IMR-90 (cell line): ENCODE results near the gene PHPT1. TPM values are rescaled to one million over a fixed set of nuclear protein-coding genes. Genes with fewer than 3 reads are reported as not detected.

ENCODE experiments used
- ATAC-seq: fragments of 200-7000 bp; cut with Tn5 transposase; 2 replicates; pipeline ENCODE4 v1.9.1; 2020; ENCODE audit warnings: low read depth, mild to moderate bottlenecking, moderate library complexity
- BruUV-seq: library from RNA; stranded (reverse); fragments of 400-500 nt; replicated peaks from 2 replicates; lab custom pipeline; 2021; lab: Mats Ljungman, UMichigan
- CTCF ChIA-PET: fragments of 300-600 bp; formaldehyde crosslinking; extraction: SDS; loops from one replicate; lab custom pipeline; 2021; ENCODE audit warnings: antibody characterized with exemption; lab: Yijun Ruan, JAX
- POLR2A ChIA-PET: fragments of 300-600 bp; sonication (Branson Sonifier 250); formaldehyde crosslinking; loops from one replicate; lab custom pipeline; 2022; ENCODE audit warnings: antibody characterized with exemption; ENCODE audit not compliant: unreplicated experiment; lab: Charles Lee
- DNase-seq: peaks from one replicate; pipeline ENCODE4 v3.0.0; 2013
- H2AFZ ChIP-seq: replicated peaks from 2 replicates; pipeline ENCODE3; 2013; ENCODE audit warnings: low read length, mild to moderate bottlenecking; ENCODE audit not compliant: poor library complexity
- H2AK5ac ChIP-seq: 2 replicates; pipeline ENCODE4 v1.6.1; 2013; ENCODE audit warnings: low read depth, low read length, inconsistent platforms
- H2AK9ac ChIP-seq: replicated peaks from 2 replicates; pipeline ENCODE3; 2013; ENCODE audit warnings: mild to moderate bottlenecking, low read depth, low read length, moderate library complexity; ENCODE audit not compliant: poor library complexity
- H2BK120ac ChIP-seq: 2 replicates; pipeline ENCODE4 v1.6.1; 2013; ENCODE audit warnings: low read depth, low read length, inconsistent platforms
- H2BK15ac ChIP-seq: 3 replicates; pipeline ENCODE4 v1.6.1; 2013; ENCODE audit warnings: low read depth, low read length, inconsistent platforms
- H2BK20ac ChIP-seq: 2 replicates; pipeline ENCODE4 v1.6.1; 2013; ENCODE audit warnings: low read depth, mild to moderate bottlenecking, inconsistent platforms, low read length, moderate library complexity
- H2BK5ac ChIP-seq: 2 replicates; pipeline ENCODE4 v1.6.1; 2013; ENCODE audit warnings: mild to moderate bottlenecking, low read depth, low read length, inconsistent platforms; ENCODE audit not compliant: poor library complexity, severe bottlenecking
- H3K14ac ChIP-seq: replicated peaks from 2 replicates; pipeline ENCODE4 v1.6.1; 2013; ENCODE audit warnings: low read depth, low read length, inconsistent platforms
- H3K18ac ChIP-seq: 2 replicates; pipeline ENCODE4 v1.6.1; 2013; ENCODE audit warnings: low read depth, low read length, control low read depth
- H3K23ac ChIP-seq: 2 replicates; pipeline ENCODE4 v1.6.1; 2013; ENCODE audit warnings: low read depth, low read length, inconsistent platforms
- H3K27ac ChIP-seq: 2 replicates; pipeline ENCODE4 v1.5.1; 2013; ENCODE audit warnings: mild to moderate bottlenecking, control low read depth, low read length; ENCODE audit not compliant: insufficient read depth
- H3K27me3 ChIP-seq: 2 replicates; pipeline ENCODE4 v1.6.1; 2013; ENCODE audit warnings: low read length; ENCODE audit not compliant: control insufficient read depth, insufficient read depth
- H3K36me3 ChIP-seq: 2 replicates; pipeline ENCODE4 v1.6.1; 2013; ENCODE audit warnings: low read length, mixed read lengths; ENCODE audit not compliant: control insufficient read depth, insufficient read depth
- H3K4ac ChIP-seq: 2 replicates; pipeline ENCODE4 v1.6.1; 2013; ENCODE audit warnings: low read depth, low read length, inconsistent platforms
- H3K4me1 ChIP-seq: 2 replicates; pipeline ENCODE4 v1.6.1; 2013; ENCODE audit warnings: low read length, mixed read lengths; ENCODE audit not compliant: control insufficient read depth, insufficient read depth
- H3K4me2 ChIP-seq: 2 replicates; pipeline ENCODE4 v1.6.1; 2013; ENCODE audit warnings: low read depth, mild to moderate bottlenecking, control low read depth, low read length, moderate library complexity
- H3K4me3 ChIP-seq: 2 replicates; pipeline ENCODE4 v1.5.1; 2013; ENCODE audit warnings: low read depth, mild to moderate bottlenecking, control low read depth, low read length, moderate library complexity; ENCODE audit not compliant: insufficient read depth
- H3K56ac ChIP-seq: 2 replicates; pipeline ENCODE4 v1.6.1; 2013; ENCODE audit warnings: low read length, inconsistent platforms; ENCODE audit not compliant: insufficient read depth; ENCODE audit errors: extremely low read depth
- H3K79me1 ChIP-seq, 2 experiments: 2 replicates each; pipeline ENCODE4 v1.6.1; 2013; ENCODE audit warnings: low read length in 2 of 2, inconsistent platforms in 1 of 2, low read depth in 1 of 2
- H3K9ac ChIP-seq: 2 replicates; pipeline ENCODE4 v1.6.1; 2013; ENCODE audit warnings: low read depth, low read length, control low read depth
- H3K9me1 ChIP-seq: 2 replicates; pipeline ENCODE4 v1.6.1; 2013; ENCODE audit warnings: low read length, inconsistent platforms; ENCODE audit not compliant: insufficient read depth
- H3K9me3 ChIP-seq: 2 replicates; pipeline ENCODE4 v1.6.1; 2013; ENCODE audit warnings: low read length; ENCODE audit not compliant: control insufficient read depth, insufficient read depth
- H4K20me1 ChIP-seq: 2 replicates; pipeline ENCODE4 v1.6.1; 2013; ENCODE audit warnings: low read length, inconsistent platforms; ENCODE audit not compliant: insufficient read depth
- H4K5ac ChIP-seq: 2 replicates; pipeline ENCODE4 v1.6.1; 2013; ENCODE audit warnings: mild to moderate bottlenecking, low read depth, low read length, control low read depth
- H4K8ac ChIP-seq, 2 experiments: 2 replicates each; pipeline ENCODE4 v1.6.1; 2013; ENCODE audit warnings: low read depth in 2 of 2, low read length in 2 of 2, control low read depth in 1 of 2, inconsistent platforms in 1 of 2
- H4K91ac ChIP-seq: 2 replicates; pipeline ENCODE4 v1.6.1; 2013; ENCODE audit warnings: low read depth, low read length, inconsistent platforms; ENCODE audit not compliant: insufficient read depth
- BHLHE40 ChIP-seq: fragments of 150-350 bp; IDR thresholded peaks from 2 replicates; pipeline ENCODE4 v1.6.1; 2016; ENCODE audit warnings: mild to moderate bottlenecking, low read depth, low read length
- CEBPB ChIP-seq: IDR thresholded peaks from 2 replicates; pipeline ENCODE4 v1.6.1; 2012; ENCODE audit warnings: low read depth, low read length, improper control_type of control experiment
- MAFK ChIP-seq: IDR thresholded peaks from 2 replicates; pipeline ENCODE4 v1.6.1; 2012; ENCODE audit warnings: low read depth, low read length, improper control_type of control experiment
- MAZ ChIP-seq: IDR thresholded peaks from 2 replicates; pipeline ENCODE4 v1.6.1; 2012; ENCODE audit warnings: low read depth, mild to moderate bottlenecking, low read length, improper control_type of control experiment, moderate library complexity, borderline replicate concordance
- MXI1 ChIP-seq: IDR thresholded peaks from 2 replicates; pipeline ENCODE4 v1.6.1; 2012; ENCODE audit warnings: low read depth, mild to moderate bottlenecking, low read length, moderate library complexity, borderline replicate concordance
- NFE2L2 ChIP-seq: fragments of 150-350 bp; IDR thresholded peaks from 2 replicates; pipeline ENCODE4 v1.6.1; 2016; ENCODE audit warnings: low read depth, mild to moderate bottlenecking, low read length
- POLR2A ChIP-seq: IDR thresholded peaks from 2 replicates; pipeline ENCODE4 v1.6.1; 2012; ENCODE audit warnings: mild to moderate bottlenecking, low read depth, low read length
- RFX5 ChIP-seq: IDR thresholded peaks from 2 replicates; pipeline ENCODE4 v1.8.0; 2012; ENCODE audit warnings: low read depth, mild to moderate bottlenecking, low read length, moderate library complexity
- SMC3 ChIP-seq: fragments of 150-350 bp; IDR thresholded peaks from 2 replicates; pipeline ENCODE4 v1.6.1; 2016; ENCODE audit warnings: low read depth, mild to moderate bottlenecking, antibody characterized with exemption, low read length, moderate library complexity
- WGBS, 2 experiments: methylation state at CpG; one replicate each; pipeline versions ENCODE4 v1.1.5 to v1.1.7; 2013; ENCODE audit warnings: missing lambda C conversion rate in 2 of 2; ENCODE audit not compliant: insufficient read length in 1 of 2; ENCODE audit errors: extremely low coverage in 2 of 2; 5-methylcytosine and 5-hydroxymethylcytosine counted together
- dilution Hi-C: fragments of 300-500 bp; cut with HindIII; formaldehyde crosslinking; loops from one replicate; pipeline ENCODE4 v1.14.3; 2018; ENCODE audit warnings: low sequenced_read_pairs; ENCODE audit not compliant: unreplicated experiment
- in situ Hi-C: fragments of 300-500 bp; cut with MboI; formaldehyde crosslinking; loops from 3 replicates; pipeline ENCODE4 v1.14.3; 2019; ENCODE audit warnings: low sequenced_read_pairs, inconsistent platforms, mixed read lengths
- intact Hi-C: fragments of 100-400 bp; cut with micrococcal nuclease; formaldehyde crosslinking; loops from 2 replicates; pipeline ENCODE4 v1.10.0; 2022
- polyA plus RNA-seq, 3 experiments: library from polyadenylated mRNA; depleted of rRNA; stranded (reverse); fragments of >200 nt; gene quantifications; 2 replicates each; pipeline ENCODE4 v1.2.3, GENCODE V29; 2012; ENCODE audit warnings: low replicate concordance in 1 of 3
- total RNA-seq: library from RNA; depleted of rRNA; stranded (reverse); fragments of >200 nt; gene quantifications from 2 replicates; pipeline ENCODE4 v1.2.3, GENCODE V29; 2012
- TF ChIP-seq, protein P1 (sequence below): fragments of 150-350 bp; IDR thresholded peaks from 2 replicates; pipeline ENCODE4 v1.6.1; 2016; ENCODE audit warnings: low read depth, mild to moderate bottlenecking, low read length, moderate library complexity, borderline replicate concordance
- TF ChIP-seq, protein P2 (sequence below): conservative IDR thresholded peaks from 2 replicates; pipeline ENCODE4 v1.5.1; 2012; ENCODE audit warnings: mild to moderate bottlenecking, low read depth, low read length, improper control_type of control experiment
- TF ChIP-seq, protein P3 (sequence below): fragments of 150-350 bp; IDR thresholded peaks from 2 replicates; pipeline ENCODE4 v1.6.1; 2017; ENCODE audit warnings: mild to moderate bottlenecking, antibody characterized with exemption, low read length, low read depth

PHPT1 gene
- total and polyA plus RNA-seq, 2 of the 4 experiments (the other 2 are of a cell fraction) = 79.8 to 214 TPM

DNA sequence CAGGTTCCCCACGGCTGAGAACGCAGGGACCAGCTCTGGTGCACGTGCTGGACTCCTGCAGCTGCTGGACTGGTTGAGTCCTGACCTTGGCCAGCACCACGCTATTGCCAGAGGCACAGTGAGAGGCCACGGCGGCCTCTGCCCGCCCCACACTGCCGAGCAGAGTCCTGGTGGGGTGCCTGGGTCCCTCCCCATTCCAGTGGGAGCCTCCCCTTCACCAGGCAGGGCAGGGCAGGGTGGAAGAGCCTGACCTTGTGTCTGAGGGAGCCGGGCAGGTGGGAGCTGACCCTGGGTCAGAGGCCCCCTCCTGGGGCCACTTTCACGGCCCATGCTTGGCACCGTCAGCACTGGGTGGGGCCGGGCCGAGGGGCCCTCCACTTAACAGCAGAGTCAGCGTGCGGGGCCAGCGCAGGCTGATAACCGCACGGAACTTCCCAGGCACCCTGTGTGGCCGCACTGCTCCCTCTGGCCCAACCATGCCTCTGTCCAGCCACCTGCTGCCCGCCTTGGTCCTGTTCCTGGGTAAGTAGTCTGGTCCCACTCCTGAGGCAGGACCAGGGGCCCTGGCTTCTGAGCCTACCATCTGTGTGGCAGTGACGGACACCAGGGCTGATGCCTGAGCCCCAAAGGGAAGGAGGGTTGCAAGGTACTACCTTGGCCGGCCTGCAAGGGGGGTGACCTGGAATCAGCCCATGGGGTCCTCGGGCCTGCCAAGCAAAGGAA lies 2.9 kb downstream of the PHPT1 start, which contains the start of gene MAMDC4:
Gene MAMDC4, plus strand, starts transcription at position 406 of the 723 bp plus-strand sequence. Its CDS starts 71 bp downstream, at position 477.
- no peak within 1 kb of the TSS for H3K4me2 ChIP-seq
- no peak within 1 kb of the TSS for H2BK15ac ChIP-seq
- CTCF ChIA-PET = no interaction called here
- H3K27me3 ChIP-seq = peaks cover under 1% of the 10 kb centered on the region; the same call in 1 of the 2 replicates
- H3K56ac ChIP-seq = no peak within 1 kb of the TSS
- peaks cover 12% of the 10 kb centered on the region for H4K20me1 ChIP-seq
- WGBS, 2 experiments = 96% methylated on average over 10 of the region's 23 CpGs; no CpG with 5 or more reads in 1 of the 2 experiments
- H3K23ac ChIP-seq = no peak within 1 kb of the TSS
- DNase-seq = no peak
- peak within 1 kb of the TSS; percentile 81 for H2AK9ac ChIP-seq
- no peak within 1 kb of the TSS for H2BK5ac ChIP-seq
- in situ Hi-C loops = no loop called here
- no peak within 1 kb of the TSS for H3K14ac ChIP-seq
- dilution Hi-C loops = no loop called here
- no peak within 1 kb of the TSS for H3K4ac ChIP-seq
- ATAC-seq = no peak
- POLR2A ChIA-PET = no interaction called here
- no peak within 1 kb of the TSS for H3K4me3 ChIP-seq
- H3K4me1 ChIP-seq = peaks cover 7% of the 10 kb centered on the region
- H2AK5ac ChIP-seq = no peak within 1 kb of the TSS
- TF ChIP-seq, protein P1, sequence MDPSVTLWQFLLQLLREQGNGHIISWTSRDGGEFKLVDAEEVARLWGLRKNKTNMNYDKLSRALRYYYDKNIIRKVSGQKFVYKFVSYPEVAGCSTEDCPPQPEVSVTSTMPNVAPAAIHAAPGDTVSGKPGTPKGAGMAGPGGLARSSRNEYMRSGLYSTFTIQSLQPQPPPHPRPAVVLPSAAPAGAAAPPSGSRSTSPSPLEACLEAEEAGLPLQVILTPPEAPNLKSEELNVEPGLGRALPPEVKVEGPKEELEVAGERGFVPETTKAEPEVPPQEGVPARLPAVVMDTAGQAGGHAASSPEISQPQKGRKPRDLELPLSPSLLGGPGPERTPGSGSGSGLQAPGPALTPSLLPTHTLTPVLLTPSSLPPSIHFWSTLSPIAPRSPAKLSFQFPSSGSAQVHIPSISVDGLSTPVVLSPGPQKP = no peak
- TF ChIP-seq NFE2L2 (no peak), RFX5 (no peak), MAFK (no peak), MAZ (no peak), POLR2A (no peak), BHLHE40 (no peak), SMC3 (no peak), CEBPB (no peak), MXI1 (no peak)
- TF ChIP-seq, protein P2, sequence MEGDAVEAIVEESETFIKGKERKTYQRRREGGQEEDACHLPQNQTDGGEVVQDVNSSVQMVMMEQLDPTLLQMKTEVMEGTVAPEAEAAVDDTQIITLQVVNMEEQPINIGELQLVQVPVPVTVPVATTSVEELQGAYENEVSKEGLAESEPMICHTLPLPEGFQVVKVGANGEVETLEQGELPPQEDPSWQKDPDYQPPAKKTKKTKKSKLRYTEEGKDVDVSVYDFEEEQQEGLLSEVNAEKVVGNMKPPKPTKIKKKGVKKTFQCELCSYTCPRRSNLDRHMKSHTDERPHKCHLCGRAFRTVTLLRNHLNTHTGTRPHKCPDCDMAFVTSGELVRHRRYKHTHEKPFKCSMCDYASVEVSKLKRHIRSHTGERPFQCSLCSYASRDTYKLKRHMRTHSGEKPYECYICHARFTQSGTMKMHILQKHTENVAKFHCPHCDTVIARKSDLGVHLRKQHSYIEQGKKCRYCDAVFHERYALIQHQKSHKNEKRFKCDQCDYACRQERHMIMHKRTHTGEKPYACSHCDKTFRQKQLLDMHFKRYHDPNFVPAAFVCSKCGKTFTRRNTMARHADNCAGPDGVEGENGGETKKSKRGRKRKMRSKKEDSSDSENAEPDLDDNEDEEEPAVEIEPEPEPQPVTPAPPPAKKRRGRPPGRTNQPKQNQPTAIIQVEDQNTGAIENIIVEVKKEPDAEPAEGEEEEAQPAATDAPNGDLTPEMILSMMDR = no peak
- TF ChIP-seq, protein P3, sequence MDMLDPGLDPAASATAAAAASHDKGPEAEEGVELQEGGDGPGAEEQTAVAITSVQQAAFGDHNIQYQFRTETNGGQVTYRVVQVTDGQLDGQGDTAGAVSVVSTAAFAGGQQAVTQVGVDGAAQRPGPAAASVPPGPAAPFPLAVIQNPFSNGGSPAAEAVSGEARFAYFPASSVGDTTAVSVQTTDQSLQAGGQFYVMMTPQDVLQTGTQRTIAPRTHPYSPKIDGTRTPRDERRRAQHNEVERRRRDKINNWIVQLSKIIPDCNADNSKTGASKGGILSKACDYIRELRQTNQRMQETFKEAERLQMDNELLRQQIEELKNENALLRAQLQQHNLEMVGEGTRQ = no peak
- intact Hi-C loops = no loop called here
- no peak within 1 kb of the TSS for H2BK20ac ChIP-seq
- BruUV-seq = no TSS peak
- H4K91ac ChIP-seq = no peak within 1 kb of the TSS
- peaks cover 9 to 21% of the 10 kb centered on the region in 2 experiments; a peak in 2 of 4 replicates for H3K79me1 ChIP-seq
- no peak within 1 kb of the TSS for H4K5ac ChIP-seq
- H3K9me3 ChIP-seq = no peaks in the 10 kb centered on the region
- no peak within 1 kb of the TSS for H2AFZ ChIP-seq
- no peak within 1 kb of the TSS for H3K27ac ChIP-seq
- peaks cover 14% of the 10 kb centered on the region; the same call in 1 of the 2 replicates for H3K36me3 ChIP-seq
- H3K9ac ChIP-seq = no peak within 1 kb of the TSS
- H2BK120ac ChIP-seq = no peak within 1 kb of the TSS
- no peak within 1 kb of the TSS for H3K18ac ChIP-seq
- no peak within 1 kb of the TSS for H4K8ac ChIP-seq
- H3K9me1 ChIP-seq = no peaks in the 10 kb centered on the region
